Left lung (tissue), 10 donors: Measurements from ENCODE around the gene ATCAY. TPM values are rescaled to one million over a fixed set of nuclear protein-coding genes. Genes with fewer than 3 reads are reported as not detected.
"Not testable (repeated sequence)": the region's sequence is repeated elsewhere in the genome, so short reads cannot be mapped to it uniquely, and the experiment has no call there.

Experiments used
- ATAC-seq: fragments of 200-7000 bp; cut with Tn5 transposase; one replicate; pipeline ENCODE4 v1.9.1; 2020; ENCODE audit warnings: moderate library complexity
- DNase-seq, 4 donors: peaks; one replicate each; pipeline ENCODE4 v3.0.0-alpha.2; 2013 to 2020
- H3K27ac ChIP-seq, 2 donors: fragments of 200-600 bp; sonication (generic) in 1 of 2; one replicate each; pipeline versions ENCODE4 v1.5.0 to v1.8.0; 2020 to 2021
- H3K27me3 ChIP-seq, 2 donors: fragments of 200-600 bp; sonication (generic) in 1 of 2; one replicate each; pipeline versions ENCODE4 v1.5.0 to v1.8.0; 2020 to 2021
- H3K36me3 ChIP-seq, 2 donors: fragments of 200-600 bp; sonication (generic) in 1 of 2; one replicate each; pipeline versions ENCODE4 v1.5.0 to v1.8.0; 2020 to 2021
- H3K4me1 ChIP-seq, 2 donors: fragments of 200-600 bp; one replicate each; pipeline ENCODE4 v1.8.0; 2021
- H3K4me3 ChIP-seq, 2 donors: fragments of 200-600 bp; sonication (generic) in 1 of 2; one replicate each; pipeline versions ENCODE4 v1.5.0 to v1.8.0; 2020 to 2021; ENCODE audit warnings: mild to moderate bottlenecking in 1 of 2
- H3K9me3 ChIP-seq, 2 donors: fragments of 200-600 bp; sonication (generic) in 1 of 2; one replicate each; pipeline versions ENCODE4 v1.5.0 to v1.8.0; 2020 to 2021
- intact Hi-C, 2 donors: fragments of 100-400 bp; cut with DNase I; formaldehyde crosslinking; loops; one replicate each; pipeline versions ENCODE4 v1.11.2 to v1.14.2; 2022
- polyA plus RNA-seq, 6 donors: library from polyadenylated mRNA; unstranded; fragments of 120-200 nt; gene quantifications; one replicate each; pipeline ENCODE4 v1.2.1, GENCODE V29; 2013; ENCODE audit not compliant: insufficient read length in 6 of 6
- total RNA-seq, 2 donors: library from RNA; stranded (reverse); fragmentation: NEBNext Ultra II Directional; extraction: Animal tissue kit (Norgen Biotek cat#: 25700); gene quantifications; one replicate each; pipeline ENCODE4 v1.2.1, GENCODE V29; 2021
- TF ChIP-seq, protein P1 (sequence below), 2 donors: fragments of 200-600 bp; sonication (generic) in 1 of 2; IDR thresholded peaks; one replicate each; pipeline versions ENCODE4 v1.5.0 to v1.8.0; 2021; ENCODE audit warnings: antibody characterized with exemption in 2 of 2
- donor health status: DM: no; HTN: yes; CAD: no.
- donor health status: DM: no; HTN: no; CAD: no.

ATCAY gene
- total and polyA plus RNA-seq, 8 donors: 0.14 to 0.34 (median 0.16) TPM; not detected in 2

DNA sequence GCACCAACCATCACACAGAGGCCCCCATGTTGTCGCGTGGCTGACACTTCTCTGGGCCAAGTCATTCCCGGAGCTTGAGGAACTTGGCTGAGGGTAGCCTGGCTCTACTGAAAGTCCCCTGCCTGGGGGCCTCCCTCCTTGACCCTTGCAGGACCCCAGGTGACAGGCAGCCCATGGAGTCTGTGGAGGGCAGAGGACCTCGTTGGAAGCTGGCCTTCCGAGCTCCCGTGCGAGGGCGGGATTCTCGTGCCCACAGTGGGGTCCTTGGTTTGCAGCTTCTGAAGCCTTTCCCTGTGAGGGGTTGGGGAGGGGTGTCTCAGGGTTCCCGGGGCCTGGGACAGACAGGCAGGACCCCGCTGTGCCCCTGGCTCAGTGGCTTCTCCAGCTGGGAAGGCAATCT lies 68.8 kb downstream of the ATCAY start:
- no peak overlapping the region for H3K4me3 ChIP-seq
- peaks cover 0 to 21% of the 10 kb centered on the region in 2 donors for H3K27me3 ChIP-seq
- ATAC-seq: no peak
- H3K9me3 ChIP-seq: no peaks in the 10 kb centered on the region
- intact Hi-C loops: no loop called here
- TF ChIP-seq, protein P1, sequence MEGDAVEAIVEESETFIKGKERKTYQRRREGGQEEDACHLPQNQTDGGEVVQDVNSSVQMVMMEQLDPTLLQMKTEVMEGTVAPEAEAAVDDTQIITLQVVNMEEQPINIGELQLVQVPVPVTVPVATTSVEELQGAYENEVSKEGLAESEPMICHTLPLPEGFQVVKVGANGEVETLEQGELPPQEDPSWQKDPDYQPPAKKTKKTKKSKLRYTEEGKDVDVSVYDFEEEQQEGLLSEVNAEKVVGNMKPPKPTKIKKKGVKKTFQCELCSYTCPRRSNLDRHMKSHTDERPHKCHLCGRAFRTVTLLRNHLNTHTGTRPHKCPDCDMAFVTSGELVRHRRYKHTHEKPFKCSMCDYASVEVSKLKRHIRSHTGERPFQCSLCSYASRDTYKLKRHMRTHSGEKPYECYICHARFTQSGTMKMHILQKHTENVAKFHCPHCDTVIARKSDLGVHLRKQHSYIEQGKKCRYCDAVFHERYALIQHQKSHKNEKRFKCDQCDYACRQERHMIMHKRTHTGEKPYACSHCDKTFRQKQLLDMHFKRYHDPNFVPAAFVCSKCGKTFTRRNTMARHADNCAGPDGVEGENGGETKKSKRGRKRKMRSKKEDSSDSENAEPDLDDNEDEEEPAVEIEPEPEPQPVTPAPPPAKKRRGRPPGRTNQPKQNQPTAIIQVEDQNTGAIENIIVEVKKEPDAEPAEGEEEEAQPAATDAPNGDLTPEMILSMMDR (IDR thresholded peaks at IDR 0.05): no peak
- DNase-seq: no peak
- peaks cover 0 to 12% of the 10 kb centered on the region in 2 donors for H3K4me1 ChIP-seq
- H3K36me3 ChIP-seq: no peaks in the 10 kb centered on the region
- no peak overlapping the region for H3K27ac ChIP-seq

DNA sequence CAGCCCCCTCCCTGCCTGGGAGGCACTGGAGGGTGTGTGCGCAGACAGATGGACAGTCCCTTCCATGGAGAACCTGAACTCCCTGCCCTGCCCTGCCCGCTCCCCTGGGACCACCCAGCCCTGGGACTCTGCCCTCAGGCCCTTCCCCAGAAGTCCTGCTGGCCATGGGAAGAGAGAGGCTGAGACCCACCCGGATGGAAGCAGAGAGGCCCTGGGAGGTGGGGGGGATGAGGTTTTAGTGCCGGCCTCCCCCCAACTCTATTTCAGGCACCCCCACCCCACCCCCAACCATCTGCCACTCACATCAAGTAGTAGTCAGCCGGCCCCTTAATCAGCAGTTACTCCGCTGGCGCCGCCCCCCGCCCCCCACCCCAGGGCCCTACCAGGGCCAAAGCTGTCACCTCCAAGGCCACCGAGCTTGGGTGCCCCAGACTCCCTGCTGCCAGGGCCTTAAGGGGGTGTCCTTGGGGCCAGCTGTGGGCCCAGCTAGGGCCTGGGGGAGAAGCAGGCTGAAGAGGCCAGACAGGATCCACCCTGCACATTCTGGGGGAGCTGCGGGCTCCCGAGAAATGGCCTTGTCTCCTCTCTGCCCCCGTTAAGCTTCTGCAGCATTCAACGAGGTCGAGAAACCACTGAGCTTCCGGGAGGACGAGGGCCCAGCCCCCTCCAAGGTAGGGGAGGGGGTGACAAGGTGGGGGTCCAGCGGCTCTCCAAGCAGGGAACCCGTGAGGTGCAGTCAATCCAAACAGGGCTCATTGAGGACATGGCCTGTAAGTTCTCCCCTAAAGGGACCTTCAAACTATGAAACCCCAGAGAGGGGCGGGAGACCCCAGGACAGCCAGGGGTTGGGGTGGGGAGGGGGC lies 69.7 kb downstream of the ATCAY start:
- H3K9me3 ChIP-seq: no peaks in the 10 kb centered on the region
- H3K36me3 ChIP-seq: no peaks in the 10 kb centered on the region
- no peak overlapping the region for H3K4me3 ChIP-seq
- DNase-seq: no peak
- no peak for ATAC-seq
- peaks cover 0 to 12% of the 10 kb centered on the region in 2 donors for H3K4me1 ChIP-seq
- TF ChIP-seq, protein P1 (IDR thresholded peaks at IDR 0.05): no peak
- no peak overlapping the region for H3K27ac ChIP-seq
- H3K27me3 ChIP-seq: peaks cover 0 to 21% of the 10 kb centered on the region in 2 donors
- intact Hi-C loops: no loop called here

DNA sequence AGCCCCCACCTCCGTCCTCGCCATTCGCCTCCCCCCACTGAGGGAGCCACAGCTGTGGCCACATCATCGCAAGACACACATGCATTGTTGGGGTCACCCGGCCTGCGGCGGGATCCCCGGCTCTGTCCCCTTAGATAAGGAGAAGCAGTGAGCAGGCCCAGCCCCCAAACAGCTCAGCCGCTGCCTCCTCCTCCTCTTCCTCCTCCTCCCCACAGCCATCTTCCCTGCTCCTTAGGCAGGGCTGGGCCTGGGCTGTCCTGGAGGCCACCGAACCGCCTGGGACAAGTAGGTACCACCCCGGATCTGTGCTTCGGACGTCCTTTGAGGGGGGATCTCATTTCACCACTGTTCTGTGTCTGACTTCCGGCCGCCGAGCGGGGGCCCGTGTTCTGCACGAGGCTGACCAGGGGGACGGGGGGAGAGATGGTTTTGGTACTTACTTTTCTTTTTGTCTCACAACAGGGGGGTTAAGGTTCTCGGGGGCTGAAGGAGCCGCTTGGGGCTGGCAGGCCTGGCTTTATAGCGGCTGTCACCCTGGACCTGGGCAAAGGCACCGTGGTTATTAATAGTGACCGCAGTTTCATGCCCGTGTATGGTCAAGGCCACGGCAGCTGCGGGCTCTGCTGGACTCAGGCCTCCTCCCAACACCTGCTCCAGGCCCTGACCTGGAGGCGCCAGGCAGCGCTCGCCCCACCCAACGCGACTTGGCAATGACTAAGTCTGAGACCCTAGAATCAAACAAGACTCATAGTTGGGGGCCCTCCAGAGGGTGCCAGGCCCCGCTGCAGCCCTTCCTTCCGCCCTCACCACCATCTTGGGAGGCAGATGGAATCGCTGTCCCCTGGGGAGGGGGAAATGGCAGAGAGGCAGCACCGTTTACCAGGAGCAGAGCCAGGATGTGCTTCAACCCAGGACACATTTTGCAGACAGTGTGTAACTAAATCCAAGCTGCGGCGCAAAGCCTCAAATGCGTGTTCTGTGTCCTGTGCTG lies 70.7 kb downstream of the ATCAY start:
- Histone ChIP-seq H3K9me3 (no peaks in the 10 kb centered on the region), H3K36me3 (peaks cover 0 to 6% of the 10 kb centered on the region in 2 donors), H3K4me3 (peak overlapping the region in 1 of 2 donors; percentile 9), H3K4me1 (peaks cover 0 to 12% of the 10 kb centered on the region in 2 donors), H3K27ac (peak overlapping the region in 1 of 2 donors; percentile 13), H3K27me3 (peaks cover 0 to 21% of the 10 kb centered on the region in 2 donors)
- intact Hi-C loops: no loop called here
- no peak for ATAC-seq
- peak in 1 of 4 donors; percentile 67 for DNase-seq
- TF ChIP-seq, protein P1 (IDR thresholded peaks at IDR 0.05): no peak

DNA sequence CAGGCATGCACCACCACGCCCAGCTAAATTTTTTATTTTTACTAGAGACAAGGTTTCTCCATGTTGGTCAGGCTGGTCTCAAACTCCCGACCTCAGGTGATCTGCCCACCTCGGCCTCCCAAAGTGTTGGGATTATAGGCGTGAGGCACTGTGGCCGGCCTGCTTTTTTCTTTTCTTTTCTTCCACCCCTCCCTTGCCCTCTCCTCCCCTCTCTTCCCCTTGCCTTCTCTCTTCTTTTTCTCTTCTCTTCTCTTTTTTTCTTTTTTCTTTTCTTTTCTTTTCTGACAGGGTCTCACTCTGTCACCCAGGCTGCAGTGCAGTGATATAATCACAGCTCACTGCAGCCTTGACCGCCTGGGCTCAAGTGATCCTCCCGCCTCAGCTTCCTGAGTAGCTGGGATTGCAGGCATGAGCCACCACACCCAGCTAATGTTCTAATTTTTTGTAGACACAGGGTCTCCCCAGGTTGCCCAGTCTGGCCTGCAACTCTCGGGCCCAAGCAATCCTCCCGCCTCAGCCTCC lies 72.3 kb downstream of the ATCAY start:
- H3K27ac ChIP-seq, H3K4me3 ChIP-seq, intact Hi-C loops, ATAC-seq, H3K9me3 ChIP-seq, DNase-seq: not testable (repeated sequence)
- peaks cover 0 to 23% of the 10 kb centered on the region in 2 donors for H3K36me3 ChIP-seq
- H3K27me3 ChIP-seq: peaks cover 0 to 21% of the 10 kb centered on the region in 2 donors
- peaks cover 0 to 12% of the 10 kb centered on the region in 2 donors for H3K4me1 ChIP-seq

DNA sequence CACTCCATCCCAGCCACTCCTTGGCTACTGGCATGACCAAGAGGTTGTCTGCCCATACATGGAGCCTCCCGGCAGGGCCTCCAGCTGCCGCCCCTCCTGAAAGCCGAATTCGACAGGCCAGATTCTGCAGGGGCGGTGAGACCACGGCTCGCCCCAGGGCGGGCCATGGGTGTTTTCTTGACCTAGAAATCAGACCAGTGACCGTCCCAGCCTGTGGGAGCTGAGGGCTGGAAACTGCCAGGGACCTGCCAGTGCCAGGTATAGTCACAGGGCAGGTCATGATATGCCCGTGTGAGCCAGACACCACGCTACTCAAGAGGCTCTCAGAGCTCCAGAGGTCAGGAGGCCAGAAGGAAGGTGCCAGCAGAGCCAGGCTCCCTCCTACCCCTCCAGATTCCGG lies 73.6 kb downstream of the ATCAY start:
- ATAC-seq (peak; percentile 12), DNase-seq (no peak)
- TF ChIP-seq, protein P1 (IDR thresholded peaks at IDR 0.05): no peak
- peaks cover 0 to 36% of the 10 kb centered on the region in 2 donors for H3K36me3 ChIP-seq
- no peak overlapping the region for H3K4me3 ChIP-seq
- H3K9me3 ChIP-seq: no peaks in the 10 kb centered on the region
- no peak overlapping the region for H3K27ac ChIP-seq
- intact Hi-C loops: no loop called here
- H3K27me3 ChIP-seq: peaks cover 0 to 21% of the 10 kb centered on the region in 2 donors
- peaks cover 0 to 12% of the 10 kb centered on the region in 2 donors for H3K4me1 ChIP-seq

DNA sequence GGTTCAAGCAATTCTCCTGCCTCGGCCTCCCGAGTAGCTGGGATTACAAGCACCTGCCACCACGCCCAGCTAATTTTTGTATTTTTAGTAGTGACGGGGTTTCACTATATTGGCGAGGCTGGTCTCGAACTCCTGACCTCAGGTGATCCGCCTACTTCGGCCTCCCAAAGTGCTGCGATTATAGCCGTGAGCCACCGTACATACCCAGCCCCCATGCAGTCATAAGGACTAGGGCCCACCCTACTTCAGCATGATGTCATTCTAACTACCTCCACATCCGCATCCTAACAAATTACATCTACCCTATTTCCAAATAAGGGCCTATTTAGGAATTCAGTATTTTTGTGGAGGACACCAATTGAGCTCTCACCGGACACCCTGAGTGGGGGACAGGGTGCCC lies 74.8 kb downstream of the ATCAY start:
- H3K9me3 ChIP-seq, H3K27ac ChIP-seq, ATAC-seq, DNase-seq, intact Hi-C loops, H3K4me3 ChIP-seq: not testable (repeated sequence)
- H3K36me3 ChIP-seq: peaks cover 0 to 48% of the 10 kb centered on the region in 2 donors
- peaks cover 0 to 16% of the 10 kb centered on the region in 2 donors for H3K27me3 ChIP-seq
- peaks cover 0 to 12% of the 10 kb centered on the region in 2 donors for H3K4me1 ChIP-seq
